Measurements from ENCODE around the gene TMEM98.
"Not testable (repeated sequence)": the region's sequence is repeated elsewhere in the genome, so short reads cannot be mapped to it uniquely, and the experiment has no call there.

TMEM98 gene

DNA sequence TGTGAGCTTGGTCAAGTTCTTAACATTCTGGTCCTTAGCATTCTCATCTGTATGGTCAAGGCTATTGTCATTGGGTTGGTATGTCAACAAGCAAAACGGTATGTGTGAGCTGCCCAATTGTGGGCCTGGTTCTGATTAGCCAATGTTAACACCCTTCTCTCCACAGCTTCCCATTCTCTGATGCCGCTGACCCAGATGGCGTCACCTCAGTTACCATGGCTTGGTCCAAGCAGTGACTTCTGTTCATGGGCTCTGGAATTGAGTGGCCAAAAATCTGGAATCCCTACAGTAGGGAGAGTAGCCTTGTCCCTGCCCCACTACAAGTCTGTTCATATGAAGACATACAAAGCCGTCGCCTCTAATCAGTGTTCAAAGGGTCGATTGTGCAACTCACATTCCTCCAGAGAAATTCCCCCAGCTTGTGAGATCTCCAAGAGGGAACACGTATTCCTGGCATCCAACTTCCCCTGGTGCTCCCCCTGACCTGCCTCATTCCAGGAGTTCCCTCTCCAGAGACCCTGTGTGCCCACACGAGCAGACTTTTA is 15.8 kb downstream of the TMEM98 start:
- DNase-seq, result peak; percentile 82

DNA sequence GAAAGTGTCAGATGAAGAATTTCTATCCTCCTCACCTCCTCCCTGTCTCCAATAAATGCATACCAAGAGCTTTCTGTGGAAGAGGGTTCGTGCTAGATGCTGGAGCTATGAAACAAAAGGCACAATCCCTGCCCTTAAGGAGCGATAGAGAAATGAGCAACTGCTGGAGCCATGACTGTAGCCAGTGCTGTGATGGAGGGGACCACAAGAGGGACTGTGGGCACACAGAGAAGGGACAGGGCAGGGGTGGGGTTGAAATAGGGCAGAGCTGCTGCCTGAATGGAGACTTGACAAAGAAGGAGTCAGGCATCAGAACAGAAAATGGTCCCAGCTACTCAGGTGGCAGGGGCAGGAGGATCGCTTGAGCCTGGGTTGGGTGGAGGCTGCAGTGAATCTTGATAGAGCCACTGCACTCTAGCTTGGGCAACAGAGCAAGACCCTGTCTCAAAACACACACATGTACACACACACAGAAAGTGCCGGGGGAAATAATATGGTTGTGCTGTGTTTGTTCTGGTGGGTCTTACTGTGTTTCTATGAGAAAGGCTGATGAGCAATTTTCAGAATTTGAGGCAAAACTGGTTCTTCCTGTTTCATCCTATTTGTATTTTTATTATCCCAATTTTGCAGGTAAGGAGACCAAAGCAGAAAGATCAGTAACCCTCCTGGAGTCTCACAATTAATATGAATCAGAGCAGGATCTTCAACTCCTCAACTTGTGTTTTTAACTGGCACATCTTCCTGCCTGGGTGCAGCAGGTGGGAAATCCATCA is 16.5 kb downstream of the TMEM98 start:
- DNase-seq, result no peak

DNA sequence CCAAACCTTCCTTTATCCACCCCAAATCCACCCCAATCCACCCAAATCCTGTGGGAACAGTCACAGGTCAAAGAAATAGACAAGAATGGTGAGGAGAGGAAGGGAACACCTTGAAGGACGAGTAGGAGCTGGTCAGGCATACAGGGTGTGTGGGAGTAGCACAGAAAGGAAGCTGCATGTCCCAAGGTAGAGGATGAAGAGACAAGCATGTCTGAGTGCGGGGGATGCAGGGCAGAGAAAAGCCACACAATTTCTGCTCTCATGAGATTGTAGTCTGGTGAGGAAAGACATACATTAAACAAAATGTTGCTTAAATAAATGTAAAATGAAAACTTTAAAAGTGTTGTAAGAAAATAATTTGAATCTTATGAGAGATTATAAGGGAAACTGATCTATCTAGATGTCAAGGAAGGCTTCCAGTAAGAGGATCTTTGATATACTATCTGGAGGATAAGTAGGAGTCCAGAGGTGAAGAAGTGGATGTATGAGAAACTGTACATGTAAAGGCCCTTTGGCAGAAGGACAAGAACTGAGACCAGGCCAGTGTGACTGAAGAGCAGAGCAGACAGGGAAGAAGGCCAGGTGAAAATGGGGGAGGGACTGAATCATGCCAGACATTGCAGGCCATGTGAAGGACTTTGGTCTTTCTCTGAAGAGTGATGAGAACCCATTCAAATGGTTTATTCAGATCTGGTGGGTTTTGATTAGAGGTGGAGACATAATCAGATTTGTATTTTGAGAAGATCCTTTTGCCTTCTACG is 18.6 kb downstream of the TMEM98 start:
- DNase-seq, result no peak

DNA sequence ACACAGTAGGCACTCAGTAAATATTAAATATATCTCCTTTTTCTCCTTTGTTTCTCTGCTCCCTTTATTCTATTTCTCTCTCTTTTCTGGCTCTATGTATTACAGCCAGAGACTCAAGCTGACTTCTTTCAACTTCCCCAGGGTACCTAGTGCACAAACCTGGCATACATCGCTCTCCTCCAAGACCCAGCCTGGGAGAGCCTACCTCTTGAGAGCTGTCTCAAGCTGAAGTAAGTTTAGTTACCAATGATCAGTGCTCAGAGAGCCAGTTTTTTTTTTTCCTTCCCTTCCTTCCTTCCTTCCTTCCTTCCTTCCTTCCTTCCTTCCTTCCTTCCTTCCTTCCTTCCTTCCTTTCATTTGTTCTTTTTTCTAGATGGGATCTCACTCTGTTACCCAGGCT is 19.8 kb downstream of the TMEM98 start:
- DNase-seq, result no peak

DNA sequence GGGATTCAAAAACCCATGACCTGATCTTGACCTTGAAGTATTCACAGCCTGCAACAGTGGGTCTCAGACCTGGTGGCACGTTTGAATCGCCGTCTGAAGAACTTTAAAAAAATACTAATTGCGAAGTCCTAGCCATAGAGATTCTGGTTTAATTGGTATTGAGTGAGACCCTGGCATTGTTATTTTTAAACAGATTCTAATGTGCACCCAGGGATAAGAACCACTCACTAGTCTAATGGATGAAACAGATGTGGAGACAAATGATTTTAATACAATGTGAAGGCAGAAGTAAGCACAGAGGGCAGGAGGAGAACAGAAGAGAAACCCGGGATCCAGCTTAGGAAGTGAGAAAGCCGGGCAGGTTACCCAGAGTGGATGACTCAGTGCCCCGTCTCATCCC is 21.2 kb downstream of the TMEM98 start:
- no peak for DNase-seq

DNA sequence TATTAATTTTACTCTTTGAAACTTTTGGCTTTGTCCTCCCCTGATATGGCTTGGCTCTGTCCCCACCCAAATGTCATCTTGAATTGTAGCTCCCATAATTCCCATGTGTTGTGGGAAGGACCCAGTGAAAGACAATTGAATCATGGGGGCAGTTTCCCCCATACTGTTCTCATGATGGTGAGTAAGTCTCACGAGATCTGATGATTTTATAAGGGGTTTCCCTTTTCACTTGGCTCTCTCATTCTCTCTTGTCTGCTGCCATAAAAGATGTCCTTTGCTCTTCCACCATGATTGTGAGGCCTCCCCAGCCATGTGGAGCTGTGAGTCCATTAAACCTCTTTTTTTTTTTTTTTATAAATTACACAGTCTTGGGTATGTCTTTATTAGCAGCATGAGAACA is 24.5 kb downstream of the TMEM98 start:
- not testable (repeated sequence) for DNase-seq

DNA sequence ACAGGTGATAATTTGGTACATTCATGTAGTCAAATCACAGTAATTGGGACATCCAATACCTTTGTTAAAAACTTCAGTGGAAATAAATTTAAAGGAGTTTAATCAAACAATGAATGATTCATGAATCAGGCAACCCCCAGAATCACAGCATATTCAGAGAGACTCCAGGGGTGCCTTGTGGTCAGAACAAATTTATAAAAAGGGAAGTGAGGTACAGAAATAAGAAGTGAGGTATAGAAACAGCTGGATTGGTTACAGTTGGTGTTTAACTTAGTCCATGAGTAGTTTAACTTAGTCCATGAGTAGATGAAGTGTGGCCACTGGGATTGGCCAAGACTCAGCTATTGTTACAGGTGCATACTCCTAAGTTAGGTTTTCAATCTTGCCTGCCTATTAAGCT is 25.1 kb downstream of the TMEM98 start:
- DNase-seq, result no peak

DNA sequence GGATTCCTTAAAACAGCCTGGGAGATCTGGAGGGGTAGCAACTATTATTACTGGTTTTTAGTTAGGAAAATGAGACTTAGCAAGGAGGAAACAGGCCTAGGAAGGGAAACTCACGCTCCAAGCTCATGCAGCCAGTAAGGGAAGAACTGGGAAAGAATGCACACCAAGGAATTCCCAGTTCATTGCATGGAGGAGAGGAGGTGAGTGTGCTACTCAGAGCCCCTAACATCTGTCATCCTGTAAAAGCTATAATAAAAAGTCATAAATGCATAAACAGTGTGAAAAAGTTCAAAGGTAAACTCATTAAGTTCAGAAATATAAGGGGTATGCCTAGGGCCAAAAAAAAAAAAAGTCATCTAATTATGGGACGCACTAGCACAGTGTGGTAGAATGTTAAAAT is 25.9 kb downstream of the TMEM98 start:
- no peak for DNase-seq

DNA sequence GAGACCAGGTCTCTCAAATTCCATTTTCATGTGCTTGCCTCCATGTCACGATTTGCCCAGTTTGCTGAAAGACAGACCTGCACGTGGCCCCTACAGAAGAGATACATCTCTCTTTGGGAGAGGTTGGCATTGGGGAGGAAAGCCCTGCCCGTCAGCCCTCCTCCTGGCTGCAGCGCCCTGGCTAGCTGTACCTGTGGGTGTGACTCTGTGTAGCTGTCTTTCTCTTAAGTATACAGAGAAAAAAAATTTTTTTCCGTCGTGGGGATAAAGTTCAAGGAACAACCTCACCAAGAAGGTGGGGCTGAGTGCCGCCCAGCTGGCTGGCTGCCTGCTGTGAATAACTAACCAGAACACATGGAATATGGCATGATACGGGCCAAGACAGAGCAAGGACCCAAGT is 26.5 kb downstream of the TMEM98 start:
- DNase-seq, result no peak

DNA sequence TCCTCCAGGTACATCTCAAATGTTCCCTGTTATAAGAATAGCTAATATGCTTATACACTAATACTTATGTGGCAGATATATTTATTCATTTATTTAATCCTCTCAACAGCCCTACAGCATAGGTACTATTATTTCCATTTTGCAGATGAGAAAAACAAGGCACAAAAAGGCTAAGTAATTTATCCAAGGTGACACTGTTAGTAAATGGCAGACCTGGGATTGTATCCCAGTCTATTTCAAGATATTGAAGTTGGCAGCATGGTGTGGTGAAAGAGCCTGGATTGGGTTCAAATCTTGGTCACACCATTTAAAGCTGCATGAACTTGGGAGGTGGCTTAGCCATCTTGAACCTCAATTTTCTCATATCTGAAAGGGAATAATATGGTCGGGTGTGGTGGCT is 27.2 kb downstream of the TMEM98 start:
- no peak for DNase-seq

DNA sequence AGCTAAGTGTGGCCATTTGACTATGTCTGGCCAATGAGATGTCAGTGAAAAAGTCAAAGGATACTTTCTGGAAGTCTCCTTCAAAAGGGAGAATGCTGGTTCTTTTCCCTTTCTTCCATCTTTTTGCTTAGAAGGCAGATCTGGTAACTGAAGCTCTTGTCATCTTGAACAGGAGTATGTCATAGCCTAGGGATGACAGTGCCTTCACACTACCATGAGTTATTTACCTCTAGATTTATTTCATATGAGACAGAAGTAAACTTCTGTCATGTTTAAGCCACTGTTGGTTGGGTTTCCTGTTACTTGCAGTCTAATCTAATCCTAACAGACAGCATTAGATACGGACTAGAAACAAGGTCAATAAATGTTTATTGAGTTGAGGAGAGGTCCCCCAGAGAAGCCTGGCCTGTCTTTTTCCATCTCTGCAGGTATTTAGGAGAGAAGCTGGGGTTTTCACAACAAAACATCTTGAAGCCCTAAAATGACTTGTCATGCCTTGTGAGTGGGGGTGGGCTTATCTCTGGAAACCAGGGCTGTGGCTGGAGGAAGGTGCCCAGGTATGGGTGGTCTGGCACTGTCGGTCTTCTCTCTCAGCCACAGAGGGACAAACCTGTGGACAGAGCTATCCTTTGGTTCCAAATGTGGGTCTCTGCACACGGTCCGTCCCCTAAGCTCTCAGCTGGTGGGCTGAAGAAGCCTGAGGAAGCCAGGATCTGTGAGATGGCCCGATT is 28.5 kb downstream of the TMEM98 start:
- no peak for DNase-seq

DNA sequence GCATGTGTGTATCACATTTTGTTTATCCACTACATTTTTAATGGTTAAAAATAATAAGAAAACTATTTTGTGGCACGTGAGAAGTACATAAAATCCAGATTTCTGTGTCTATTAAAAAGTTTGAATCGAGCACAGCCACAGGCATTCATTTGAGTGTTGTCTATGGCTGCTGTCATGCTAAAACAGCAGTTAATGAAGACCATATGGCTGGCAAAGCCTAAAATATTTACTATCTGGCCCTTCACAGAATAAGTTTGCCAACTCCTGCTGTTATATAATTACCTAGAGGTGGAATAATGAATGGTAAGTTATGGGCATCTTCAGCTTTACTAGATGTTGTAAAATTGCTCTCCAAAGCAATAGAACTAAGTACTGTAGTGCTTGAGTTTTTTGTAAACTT is 30.5 kb downstream of the TMEM98 start:
- peak; percentile 15 for DNase-seq

DNA sequence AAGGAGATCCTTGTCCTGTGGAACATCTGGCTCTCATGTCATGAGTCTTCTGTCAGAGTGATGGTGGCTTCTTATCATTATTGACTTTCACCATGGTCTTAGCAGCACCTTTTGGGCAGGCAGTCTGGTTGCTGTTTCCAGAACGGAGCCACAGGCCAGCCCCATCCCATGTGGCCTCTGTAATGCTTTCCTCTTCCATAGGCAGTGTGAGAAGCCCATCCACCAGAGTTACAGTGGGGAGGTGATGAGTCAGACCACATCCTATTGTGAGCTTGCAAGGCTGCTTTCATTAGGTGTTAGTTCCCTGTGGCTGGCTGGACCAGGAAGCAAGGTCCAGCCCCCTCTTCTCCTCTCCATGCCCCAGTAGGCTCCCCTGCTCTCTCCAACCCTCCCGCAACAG is 32.9 kb downstream of the TMEM98 start:
- peak; percentile 16 for DNase-seq

DNA sequence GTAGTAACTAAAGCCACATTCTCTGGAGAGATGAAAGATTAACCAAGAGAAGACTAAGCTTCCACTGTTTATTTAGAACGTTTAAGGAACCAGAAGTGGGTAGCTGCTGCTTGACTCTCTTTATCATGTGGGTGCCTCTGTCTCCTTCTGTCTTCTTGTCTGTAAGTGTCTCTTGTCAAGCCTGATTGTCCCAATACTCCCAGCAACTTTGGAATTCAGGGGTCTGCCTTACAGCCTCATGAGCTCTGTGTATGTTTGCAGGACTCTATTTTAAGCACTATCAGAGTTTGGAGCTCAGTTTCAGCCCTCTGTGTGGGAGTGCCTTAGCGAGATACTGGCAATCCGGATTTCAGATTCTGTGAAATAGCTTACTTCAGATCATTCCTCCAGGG is 34.4 kb downstream of the TMEM98 start:
- no peak for DNase-seq

DNA sequence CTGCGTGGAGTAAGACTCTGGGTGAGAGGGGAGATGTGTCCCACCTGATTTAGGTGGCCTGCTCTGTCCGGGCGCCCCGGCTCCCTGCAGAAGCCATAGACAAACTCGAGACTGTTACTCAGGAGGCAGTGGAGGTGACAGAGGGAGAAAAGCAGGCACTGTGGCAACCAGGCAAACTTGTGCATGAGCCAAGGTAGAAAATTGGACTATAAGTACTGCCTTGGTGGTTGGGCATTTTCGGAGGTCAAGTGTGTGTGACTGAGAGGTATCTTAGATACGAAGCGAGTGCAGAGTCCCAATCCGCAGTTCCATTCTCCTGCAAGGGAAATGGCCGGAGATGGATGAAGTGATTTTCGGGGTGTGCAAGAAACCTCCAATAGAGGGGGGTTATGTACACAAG is 36.6 kb downstream of the TMEM98 start:
- no peak for DNase-seq

DNA sequence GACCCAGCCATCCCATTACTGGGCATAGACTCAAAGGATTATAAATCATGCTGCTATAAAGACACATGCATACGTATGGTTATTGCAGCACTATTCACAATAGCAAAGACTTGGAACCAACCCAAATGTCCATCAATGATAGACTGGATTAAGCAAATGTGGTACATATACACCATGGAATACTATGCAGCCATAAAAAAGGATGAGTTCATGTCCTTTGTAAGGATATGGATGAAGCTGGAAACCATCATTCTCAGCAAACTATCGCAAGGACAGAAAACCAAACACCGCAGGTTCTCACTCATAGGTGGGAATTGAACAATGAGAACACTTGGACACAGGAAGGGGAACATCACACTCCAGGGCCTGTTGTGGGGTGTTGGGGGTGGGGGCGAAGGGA is 41.3 kb downstream of the TMEM98 start:
- DNase-seq, result not testable (repeated sequence)

DNA sequence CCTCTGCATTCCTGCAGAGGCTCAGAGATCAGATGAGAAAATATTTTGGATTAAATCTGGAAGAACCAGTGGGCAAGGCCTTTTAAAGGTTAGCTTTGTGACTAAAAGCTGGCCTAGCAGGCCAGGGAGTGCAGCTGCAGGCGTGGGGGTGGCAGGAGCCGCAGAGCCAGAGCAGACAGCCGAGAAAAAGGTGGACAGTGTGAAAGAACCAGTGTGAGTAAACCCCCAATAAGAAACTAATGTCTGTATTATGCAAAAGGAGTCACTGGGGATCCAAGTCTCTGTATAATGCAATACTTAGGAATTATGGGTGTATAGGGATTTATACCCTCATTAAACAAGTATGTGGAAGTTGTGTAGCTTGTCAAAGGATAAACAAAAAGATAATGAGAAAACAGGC is 42.3 kb downstream of the TMEM98 start:
- DNase-seq, result no peak

DNA sequence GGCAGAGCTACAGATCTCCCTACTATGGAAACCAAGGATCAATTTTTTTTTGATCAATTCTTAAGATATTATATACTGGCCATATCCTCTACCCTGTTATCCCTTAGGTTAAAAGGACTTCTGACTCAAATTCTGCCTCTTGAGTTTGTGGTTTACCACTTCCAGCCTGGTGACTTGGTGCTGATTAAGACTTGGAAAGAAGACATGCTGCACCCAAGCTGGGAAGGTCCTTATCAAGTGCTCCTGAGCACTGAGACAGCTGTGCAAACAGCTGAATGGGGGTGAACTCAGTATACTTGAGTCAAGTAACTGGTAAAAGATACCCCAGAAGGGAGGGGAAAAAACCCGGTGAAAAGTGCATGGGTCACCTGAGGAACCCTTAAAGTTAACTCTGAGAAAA is 43.2 kb downstream of the TMEM98 start:
- peak; percentile 8 for DNase-seq

DNA sequence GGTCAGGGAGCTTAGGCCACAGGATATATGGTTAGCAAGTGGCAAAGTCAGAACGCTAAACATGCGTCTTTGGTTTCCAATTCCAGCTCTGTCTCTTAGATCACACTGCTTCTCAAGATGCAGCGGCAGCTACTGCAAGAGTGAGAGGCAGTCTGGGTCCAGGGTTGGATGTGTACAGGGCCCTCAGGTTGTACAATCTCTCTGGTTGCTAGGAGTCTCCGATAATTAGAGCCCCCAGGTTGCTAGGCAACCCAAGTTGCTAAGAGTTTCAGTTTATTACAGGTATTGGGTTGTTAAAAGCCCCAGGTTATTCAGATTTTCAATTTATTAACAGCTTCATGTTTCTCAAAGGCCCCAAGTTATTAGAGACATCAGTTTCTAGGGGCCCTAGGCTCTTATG is 48.2 kb downstream of the TMEM98 start:
- no peak for DNase-seq

DNA sequence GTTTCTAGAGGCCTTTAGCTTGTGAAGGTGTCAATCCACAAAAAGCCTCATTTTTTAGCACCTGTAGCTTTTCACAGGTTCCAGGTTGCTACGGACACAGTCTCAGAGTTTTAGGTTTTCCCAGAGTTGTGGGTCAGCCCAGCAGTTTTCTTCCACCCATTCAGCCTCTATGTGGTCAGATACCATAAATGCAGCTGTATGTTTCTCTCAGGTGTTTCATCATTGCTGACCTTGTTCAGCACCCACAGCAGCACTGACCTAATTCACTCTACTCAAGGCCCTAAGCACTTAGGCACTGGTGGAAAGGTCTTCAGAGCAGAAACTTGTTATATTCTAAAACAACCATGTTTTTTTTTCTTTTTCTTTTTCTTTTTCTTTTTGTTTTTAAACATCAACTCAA is 48.7 kb downstream of the TMEM98 start:
- no peak for DNase-seq

DNA sequence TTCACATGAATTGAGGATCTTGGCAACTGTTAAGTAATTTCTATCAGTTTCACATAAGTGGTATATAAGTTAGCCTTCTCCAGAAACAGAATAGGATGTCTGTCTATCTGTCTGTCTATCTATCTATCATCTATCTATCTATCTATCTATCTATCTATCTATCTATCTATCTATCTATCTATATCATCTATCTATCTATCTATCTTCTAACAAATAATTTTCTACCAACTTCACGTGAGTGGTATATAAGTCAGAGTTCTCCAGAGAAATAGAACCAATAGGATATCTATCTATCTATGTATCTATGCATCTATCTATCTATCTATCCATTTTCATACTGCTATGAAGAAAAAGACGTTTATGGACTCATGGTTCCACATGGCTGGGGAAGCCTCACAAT is 52.3 kb downstream of the TMEM98 start:
- no peak for DNase-seq

DNA sequence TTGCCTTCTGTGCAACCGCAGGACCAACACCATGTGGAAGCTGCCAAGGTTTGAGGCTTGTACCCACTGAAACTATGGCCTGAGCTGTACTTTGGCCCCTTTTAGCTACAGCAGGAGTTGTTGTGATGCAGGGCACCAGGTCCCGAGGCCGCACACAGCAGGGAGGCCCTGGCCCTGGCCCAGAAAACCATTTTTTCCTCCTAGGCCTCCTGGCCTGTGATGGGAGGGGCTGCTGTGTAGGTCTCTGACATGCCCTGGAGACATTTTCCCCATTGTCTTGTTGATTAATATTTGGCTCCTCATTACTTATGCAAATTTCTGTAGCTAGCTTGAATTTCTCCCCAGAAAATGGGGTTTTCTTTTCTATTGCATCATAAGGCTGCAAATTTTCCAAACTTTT is 53.7 kb downstream of the TMEM98 start:
- not testable (repeated sequence) for DNase-seq

DNA sequence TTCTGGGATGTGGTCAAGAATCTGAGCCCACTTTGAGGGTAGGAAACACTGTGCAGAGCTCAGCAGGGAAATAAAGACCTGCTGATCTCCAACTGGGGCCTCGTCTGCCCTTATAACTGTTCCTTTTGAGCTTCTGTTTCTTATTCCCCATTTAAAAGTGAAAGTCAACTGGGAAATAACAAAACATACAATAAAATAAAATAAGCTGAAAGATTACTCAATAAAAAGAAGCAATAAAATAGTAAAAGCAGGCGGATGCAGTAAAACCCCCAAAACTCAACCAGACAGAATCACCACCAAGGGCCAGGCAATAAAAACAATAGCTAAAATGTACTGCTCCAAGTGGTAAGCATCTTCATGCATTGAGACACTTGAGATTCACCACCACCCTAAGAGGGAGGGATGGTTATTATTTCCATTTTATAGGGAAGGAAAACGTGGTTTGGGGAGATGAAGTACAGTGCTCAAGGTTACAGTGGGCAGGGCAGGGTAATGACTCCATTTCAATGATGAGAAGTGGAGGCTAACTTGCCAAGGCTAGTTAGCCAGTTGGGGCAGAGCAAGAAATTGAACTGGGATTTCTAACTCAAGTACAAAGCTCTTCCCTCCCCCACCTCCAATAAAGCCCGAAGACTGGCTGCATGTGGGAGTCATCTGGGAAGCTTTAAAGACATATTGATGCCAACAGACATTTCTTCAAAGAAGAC is 57.2 kb downstream of the TMEM98 start:
- no peak for DNase-seq

Measured in EL (cell line).